HG02943 (cell line): ENCODE measurements around the gene CLIP2.
"Not testable (repeated sequence)": the region's sequence is repeated elsewhere in the genome, so short reads cannot be mapped to it uniquely, and the experiment has no call there.

Source experiments
- ATAC-seq: cut with Tn5 transposase; IDR thresholded peaks from one replicate; pipeline ENCODE4 v1.9.1; 2021; ENCODE audit warnings: mild to moderate bottlenecking, low read depth, moderate library complexity; ENCODE audit not compliant: unreplicated experiment

The CLIP2 gene

DNA sequence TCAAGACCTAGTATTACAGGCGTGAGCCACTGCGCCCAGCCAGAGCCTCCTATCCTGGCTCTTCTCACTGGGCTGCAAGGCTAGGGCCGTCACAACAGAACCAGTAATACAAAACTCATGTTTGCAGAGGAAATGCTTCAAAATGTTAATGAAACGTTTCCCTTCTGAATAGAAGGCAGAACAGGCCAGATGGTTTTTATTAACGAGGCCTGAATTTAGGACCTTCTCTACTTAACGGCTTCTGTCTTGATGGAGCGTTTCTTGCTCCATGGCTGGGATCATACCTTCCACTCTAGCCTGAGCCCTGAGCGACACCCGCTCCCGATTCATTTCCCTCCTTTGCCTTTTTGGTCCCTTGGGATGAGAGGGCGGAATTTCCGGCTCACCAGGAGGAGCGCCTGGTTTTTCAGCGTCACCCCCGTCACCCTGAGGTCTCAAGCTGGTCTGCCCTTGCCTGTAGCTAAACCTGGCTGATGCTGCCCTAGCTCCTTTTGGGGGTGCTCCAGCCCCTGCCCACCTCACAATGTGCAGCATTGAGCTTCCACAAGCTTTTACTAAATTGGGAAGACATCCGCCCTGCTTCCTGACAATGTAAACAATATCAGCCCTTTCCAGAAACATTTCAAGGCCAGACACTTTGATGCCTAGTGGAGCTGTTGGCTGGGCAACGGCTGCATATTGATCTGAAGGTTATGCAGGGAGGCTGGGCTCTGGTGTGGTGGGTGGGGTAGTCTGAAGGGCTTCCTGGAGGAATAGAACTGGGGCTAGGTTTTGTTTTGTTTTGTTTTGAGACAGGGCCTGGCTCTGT lies 5.2 kb downstream of the CLIP2 start:
- ATAC-seq, result no peak

DNA sequence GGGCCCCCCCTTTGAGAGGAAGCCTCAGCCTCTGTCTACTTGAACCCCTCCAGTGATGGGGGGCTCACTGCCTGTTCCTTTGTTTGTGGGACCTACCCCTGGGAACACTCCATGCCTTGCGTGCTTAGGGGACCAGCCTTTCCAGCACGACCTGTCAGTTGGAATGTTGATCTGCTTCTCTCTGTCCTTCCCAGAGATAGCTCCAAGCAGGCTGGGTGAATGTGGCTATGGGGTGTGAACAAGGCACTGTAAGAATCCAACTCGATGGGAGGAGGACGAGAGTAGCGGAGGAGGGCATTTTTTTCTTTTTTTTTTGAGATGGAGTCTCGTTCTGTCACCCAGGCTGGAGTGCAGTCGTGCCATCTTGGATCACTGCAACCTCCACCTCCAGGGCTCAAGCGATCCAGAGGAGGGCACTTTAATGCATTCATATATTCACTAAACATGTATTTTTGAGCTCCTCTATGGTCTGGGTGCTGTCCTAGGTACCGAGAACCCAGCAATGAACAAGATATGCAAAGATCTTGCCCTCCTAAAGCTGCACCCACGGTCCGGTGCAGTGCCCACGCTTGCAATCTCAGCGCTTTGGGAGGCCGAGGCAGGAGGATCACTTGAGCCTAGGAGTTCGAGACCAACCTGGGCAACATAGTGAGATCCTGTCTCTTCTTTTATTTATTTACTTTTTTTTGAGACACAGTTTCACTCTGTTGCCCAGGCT lies 8.5 kb downstream of the CLIP2 start:
- no peak for ATAC-seq

DNA sequence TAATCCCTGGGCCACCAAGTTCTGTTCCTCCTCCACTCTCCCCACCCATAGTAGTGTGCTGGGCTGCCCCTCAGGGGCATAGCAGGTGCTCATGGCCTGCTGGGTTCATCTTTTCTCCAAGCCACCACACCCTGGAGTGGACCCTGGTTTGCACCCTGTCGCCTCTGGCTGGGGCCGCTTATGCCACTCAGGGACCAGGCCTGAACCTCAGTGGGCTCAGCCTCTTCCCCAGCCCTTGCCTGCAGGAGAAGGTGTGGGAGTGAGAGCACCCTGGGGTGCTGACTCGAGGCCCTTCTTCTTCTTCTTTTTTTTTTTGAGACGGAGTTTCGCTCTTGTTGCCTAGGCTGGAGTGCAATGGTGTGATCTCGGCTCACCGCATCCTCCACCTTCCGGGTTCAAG lies 10.2 kb downstream of the CLIP2 start:
- no peak for ATAC-seq

DNA sequence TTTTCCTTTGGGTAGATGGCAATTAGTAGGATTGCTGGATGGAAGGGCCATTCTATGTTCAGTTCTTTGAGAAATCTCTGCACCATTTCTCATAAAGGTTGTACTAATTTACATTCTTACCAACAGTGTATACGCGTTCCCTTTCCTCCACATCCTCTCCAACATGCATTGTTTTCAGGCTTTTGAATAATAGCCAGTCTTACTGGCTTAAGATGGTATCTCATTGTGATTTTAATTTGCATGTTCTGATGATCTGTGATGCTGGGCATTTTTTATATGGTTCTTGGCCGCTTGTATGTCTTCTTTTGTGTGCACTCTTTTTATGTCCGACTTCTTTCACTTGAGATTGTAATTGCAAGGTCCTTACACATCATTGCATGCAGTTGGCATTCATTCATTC lies 11.7 kb downstream of the CLIP2 start:
- no peak for ATAC-seq

DNA sequence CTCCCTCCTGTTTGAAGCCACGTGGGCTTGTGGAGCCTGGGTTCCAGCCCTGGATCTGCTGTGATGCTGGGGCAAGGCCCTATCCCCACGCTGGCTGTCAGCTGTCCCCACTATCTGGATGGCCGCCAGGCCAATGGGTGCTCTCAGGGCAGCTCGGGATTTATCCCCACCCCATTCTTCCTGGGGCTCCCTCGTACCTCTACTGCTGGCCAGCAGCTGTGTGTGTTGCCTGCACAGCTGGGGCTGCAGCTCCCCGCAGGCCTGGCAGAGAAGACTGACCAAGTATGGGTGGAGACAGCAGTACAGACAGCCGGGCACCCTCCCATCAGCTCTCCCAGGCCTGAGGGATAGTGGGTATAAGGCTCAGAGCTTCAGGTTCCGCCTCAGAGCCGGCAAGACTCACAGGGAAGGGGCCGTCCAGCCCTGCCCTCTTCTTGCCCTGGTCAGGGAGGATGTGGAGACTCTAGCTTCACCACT lies 13.6 kb downstream of the CLIP2 start:
- no peak for ATAC-seq

DNA sequence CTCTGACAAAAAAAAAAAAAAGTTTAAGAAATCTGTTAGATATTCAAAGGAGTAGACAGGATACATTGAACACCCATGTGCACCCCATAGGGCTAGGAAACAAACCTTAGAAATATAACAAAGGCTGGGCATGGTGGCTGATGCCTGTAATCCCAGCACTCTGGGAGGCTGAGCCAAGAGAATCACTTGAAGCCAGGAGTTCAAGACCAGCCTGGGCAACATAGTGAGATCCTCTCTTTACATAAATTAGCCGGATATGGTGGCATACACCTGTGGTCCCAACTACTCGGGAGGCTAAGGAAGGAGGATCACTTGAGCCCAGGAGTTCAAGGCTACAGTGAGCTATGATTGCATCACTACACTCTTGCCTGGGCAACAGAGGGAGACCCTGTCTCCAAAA lies 15.3 kb downstream of the CLIP2 start:
- ATAC-seq, result no peak

DNA sequence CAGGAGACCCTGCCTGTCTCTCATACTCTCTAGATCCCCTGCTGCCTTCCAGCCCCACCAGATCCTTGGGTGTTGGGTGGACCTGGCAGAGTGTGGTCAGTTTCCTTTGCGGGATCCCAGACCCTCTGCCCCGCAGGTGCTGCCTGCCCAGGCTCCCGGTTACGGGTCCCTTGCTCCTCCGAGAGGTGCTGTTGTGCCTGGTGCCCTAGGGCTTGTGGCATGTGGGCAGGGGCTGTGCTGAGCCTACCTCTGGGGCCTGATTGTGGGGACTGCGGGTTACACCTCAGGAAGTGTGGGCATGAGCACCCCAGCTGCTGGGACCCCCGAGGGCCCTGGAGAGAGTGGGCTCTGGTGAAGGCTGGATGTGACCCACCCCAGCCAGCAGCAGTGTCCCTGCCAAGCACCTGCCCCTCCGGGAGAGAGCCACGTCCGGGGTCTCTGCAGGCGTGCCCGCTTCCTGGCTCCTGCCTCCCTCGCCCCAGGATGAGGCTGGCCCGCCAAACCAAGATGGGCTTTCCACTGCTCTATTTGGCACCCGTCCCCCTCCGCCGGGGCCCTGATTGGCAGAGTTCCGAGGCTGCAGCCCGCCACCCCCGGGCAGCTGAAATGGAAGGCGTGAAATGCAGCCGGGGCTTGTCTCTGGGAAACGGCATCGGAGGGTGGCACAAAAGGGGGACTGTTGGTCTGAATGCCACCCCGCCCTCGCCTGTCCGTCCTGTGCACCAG lies 17.0 kb downstream of the CLIP2 start:
- ATAC-seq, result no peak

DNA sequence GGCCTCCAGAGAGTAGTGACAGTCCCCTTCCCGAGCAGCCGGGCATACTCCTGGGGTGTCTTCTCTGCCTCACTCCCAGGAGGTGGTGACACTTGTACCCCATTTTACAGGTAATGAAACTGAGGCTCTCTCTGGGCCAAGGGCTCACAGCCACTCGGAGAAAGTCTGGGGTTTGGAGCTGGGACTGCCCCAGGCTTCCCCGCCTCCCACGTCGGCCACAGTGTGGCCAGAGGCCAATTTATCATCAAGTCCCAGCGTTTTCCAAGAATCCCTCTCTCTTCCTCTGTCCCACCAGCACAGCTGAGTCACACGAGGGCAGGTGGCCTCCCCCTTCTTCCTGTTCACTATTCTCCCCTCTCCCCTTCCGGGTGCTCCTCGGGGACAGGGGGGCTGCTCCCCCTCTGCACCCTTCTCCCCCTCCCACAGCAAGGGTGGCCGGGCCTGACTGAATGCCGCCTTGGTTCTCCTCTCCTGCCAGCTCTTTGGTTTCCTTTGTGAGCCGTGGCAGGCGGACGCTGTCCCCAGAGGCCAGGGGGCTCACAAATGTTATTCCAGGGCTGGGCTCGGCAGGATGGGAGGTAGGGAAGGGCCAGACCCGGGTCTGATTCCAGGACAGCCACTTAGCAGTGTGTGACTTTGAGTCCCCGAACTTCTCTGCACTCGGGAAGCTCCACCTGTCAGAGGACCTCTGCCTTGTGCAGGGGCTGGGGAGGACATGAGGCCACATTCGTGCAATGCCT lies 17.7 kb downstream of the CLIP2 start:
- ATAC-seq, result no peak

DNA sequence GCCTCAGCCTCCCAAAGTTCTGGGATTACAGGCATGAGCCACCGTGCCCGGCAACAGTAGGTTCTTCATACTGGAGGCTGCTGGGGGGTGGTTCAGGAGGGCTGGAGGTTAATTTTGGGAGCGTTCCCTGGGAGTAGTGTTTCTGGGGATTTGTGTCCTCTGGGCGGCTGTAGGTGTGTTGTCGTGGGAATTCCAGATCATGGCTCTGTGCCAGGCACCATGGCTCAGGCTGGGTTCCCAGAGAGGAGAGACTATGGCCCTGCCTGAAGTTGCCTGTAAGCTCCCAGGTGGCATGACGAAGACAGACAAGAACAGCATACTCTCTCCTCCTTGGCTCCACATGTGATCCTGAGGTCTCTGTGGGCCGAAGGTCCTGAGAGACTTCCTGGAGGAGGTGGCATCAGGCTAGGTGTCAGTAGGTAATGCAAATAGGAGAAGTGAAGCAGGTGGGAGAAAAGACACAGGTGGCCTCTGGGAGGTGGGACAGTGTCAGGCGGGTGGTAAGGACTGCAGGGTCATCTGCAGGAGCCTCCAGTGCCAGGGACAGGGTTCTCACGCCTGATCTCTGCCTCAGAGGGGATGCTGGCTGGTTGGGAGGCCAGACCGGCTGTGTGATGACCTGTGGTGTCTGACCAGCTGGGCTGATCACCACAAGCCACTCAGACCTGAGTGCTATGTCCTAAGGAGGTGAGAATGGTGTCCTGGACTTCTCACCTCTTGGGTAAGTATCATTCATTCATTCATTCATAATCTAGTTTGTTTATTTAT lies 18.7 kb downstream of the CLIP2 start:
- ATAC-seq, result no peak

DNA sequence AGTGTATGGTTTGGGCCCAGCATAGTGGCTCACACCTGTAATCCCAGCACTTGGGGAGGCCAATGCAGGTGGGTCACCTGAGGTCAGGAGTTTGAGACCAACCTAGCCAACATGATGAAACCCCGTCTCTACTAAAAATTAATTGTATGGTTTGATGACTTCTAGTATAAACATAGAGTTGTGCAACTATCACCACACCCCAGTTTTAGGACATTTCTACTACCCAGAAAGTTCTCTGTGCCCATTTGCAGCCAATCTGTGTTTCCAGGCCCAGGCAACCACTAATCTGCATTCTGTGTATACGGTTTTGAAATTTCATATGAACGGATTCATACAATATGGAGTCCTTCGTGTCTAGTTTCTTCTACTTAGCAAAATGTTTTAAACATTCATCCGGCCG lies 20.0 kb downstream of the CLIP2 start:
- no peak for ATAC-seq

DNA sequence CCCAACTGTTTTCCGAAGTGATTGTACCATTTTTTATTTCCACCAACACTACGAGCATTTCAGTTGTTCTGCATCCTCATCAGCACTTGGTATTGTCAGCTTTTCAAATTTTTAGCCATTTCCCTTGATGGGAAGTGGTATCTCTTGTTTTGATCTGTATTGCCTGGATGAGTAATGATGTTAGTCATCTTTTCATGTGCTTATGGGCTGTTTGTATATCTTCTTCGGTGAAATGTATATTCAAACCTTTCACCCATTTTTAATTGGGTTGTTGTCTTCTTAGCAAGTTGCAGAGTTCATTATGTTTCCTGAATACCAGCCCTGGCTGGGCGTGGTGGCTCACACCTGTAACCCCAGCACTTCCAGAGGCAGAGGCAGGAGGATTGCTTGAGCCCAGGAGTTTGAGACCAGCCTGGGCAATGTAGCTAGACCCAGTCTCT lies 22.1 kb downstream of the CLIP2 start:
- no peak for ATAC-seq

DNA sequence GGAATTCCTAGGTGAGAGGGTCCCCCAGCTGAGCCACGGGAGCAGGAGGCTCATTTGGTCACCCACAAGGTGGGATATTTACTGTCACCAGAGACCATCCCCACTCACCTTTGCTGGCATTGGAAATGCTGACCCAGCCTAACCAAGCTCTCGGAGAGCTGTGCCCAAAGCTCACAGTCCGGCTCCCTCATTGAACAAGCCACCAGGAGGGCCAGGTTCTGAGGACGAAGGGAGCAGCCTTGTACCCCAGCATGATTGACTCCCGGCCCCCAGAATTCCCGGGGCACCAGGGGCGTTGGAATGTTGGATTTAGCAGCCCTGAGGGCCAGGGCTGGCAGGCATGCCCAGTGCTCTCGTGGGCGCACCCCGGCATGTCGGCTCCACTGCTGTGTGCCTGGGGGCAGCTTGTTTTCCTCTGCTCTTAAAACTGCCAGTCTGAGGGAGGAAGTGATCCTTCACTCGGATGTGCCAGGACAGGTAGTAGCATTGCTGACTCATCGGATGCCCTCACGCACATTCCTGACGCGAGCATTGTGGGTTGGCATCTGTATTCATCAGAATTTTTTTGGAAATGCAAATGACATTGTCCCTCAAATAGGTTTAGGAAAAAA lies 23.3 kb downstream of the CLIP2 start:
- no peak for ATAC-seq

DNA sequence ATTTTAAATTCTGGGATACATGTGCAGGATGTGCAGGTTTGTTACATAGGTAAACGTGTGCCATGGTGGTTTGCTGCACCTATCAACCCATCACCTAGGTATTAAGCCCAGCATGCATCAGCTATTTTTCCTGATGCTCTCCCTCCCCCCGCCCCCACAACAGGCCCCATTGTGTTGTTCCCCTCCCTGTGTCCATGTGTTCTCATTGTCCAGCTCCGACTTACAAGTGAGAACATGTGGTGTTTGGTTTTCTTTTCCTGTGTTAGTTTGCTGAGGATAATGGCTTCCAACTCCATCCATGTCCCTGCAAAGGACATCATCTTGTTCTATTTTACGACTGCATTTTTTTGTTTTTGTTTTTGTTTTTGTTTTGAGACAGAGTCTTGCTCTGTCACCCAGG lies 26.7 kb downstream of the CLIP2 start:
- not testable (repeated sequence) for ATAC-seq

DNA sequence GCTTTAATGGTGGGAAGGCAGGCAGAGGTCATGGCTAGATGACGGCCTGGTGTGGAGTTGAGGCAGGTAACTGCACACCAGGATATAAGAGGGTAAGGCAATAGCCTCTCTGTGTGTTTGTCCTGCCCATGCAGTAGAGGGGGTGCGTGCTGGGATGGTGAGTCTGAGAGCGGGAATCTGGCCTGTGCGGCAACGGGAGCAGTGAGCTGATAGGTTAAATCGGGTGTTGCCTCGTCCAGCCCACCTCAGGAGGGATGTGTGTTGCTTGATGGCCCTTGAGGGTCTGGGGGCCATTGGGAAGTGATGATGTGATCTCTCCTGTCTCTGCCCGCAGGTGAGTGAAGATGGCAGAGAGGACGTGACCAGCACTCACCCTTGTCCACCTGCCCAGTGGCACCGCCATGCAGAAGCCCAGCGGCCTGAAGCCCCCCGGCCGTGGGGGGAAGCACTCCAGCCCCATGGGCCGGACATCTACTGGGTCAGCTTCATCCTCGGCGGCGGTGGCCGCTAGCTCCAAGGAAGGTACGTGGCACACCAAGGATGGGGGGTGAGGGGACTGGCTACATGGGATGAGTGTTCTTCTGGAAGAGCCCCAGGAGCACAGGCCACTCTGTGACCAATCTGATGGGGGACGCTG lies 28.1 kb downstream of the CLIP2 start:
- ATAC-seq, result no peak

DNA sequence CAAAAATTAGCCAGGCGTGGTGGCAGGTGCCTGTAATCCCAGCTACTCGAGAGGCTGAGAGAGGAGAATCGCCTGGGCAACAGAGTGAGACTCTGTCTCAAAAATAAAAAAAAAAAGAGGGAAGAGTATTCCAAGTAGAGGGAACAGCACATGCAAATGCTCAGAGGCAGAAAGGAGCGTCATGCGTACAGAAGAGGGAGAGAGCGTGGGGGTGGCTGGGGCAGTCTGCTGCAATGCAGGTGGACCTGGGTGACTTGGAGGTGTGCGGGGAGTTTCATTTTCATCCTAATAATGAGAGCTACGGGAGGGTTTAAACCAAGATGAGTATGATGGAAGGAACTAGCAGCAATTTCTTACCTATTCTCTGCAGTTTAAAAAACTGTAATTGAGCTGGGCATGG lies 28.8 kb downstream of the CLIP2 start:
- no peak for ATAC-seq

DNA sequence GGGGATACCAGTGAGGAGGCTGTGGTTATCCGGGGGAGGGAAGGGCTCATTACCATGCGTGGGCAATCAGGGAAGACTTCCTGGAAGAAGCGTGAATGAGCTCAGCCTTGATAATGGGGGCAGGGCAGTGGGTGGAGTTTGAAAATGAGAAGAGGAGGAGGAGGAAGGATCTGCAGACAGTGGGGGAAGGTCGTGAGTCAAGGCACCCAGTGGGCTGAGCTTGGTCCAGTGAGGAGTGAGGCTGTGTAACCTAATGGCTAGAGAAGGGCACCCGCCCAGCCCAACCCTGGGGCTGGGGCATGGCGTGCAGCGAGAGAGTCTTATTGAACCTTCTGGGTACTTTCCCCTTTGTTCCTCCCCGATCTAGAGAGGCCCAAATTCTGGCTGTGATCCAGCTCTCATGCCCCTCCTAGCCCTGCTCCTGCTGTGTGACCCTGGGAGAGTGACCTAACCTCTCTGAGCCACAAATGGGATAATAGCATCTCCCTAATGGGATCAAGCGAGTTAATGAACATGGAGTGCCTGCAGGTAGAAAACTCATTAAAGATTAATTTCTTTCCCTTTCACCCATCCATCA lies 31.5 kb downstream of the CLIP2 start:
- no peak for ATAC-seq

DNA sequence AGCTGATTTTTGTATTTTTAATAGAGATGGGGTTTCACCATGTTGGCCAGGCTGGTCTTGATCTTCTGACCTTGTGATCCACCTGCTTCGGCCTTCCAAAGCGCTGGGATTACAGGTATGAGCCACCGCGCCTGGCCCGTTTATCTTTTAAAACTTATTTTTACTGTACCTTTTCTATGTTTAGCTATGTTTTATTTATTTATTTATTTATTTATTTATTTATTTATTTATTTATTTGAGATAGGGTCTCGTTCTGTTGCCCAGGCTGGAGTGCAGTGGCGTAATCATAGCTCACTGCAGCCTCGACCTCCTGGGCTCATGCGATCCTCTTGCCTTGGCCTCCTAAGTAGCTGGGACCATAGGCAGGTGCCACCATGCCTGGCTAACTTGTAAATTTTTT lies 33.7 kb downstream of the CLIP2 start:
- not testable (repeated sequence) for ATAC-seq

DNA sequence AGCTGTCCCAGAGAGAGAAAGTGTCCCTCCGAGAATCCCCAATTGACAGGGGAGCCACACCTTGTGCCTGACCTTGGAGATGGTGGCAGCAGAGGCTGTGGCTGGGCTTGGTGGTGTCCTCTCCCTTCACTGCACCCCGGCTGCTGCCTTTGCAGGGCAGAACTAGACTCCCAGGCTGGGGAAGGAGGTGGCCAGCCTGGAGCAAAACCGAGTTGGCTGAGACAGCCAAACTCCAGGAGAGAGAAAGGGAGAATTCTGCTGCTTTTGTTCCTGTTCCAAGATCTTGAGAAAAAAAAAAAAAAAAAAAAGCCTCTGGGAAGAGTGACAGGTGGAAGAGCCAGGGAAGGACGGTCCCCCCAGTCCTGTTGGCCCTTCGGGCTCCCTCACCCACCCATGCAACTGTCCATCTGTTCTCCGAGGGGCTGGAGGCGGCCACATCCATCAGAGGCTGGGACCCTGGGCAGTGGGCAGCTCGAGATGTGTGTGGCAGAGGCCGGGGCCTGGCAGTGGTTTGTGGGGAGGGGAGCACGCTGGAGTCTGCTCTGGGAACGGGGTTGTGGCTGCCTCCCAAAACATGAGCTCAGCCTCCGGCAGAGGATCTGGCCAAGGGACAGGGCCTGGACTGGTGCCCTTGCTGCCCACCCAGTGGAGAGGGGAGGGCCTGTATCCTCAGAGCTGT lies 35.5 kb downstream of the CLIP2 start:
- ATAC-seq, result no peak
